ENCODE data around the gene SRP68.

SRP68 gene

GRCh38 chr17:76000016-76000754 is 72.1 kb downstream of the SRP68 start:
- TF ChIP-seq GATA2 (IDR thresholded peaks at IDR 0.05; ENCODE audit: low read depth, low read length): no peak
- TF ChIP-seq GATA3 (IDR thresholded peaks at IDR 0.05; ENCODE audit: low read depth, low read length): no peak

- TF ChIP-seq GATA3 (IDR thresholded peaks at IDR 0.05; ENCODE audit: low read depth, low read length) (no peak), GATA2 (IDR thresholded peaks at IDR 0.05; ENCODE audit: low read depth, low read length) (no peak)
These were observed 74.0 kb downstream of the SRP68 start for GRCh38 chr17:75998327-75998795.

- TF ChIP-seq GATA3 (IDR thresholded peaks at IDR 0.05; ENCODE audit: low read depth, low read length) (no peak), GATA2 (IDR thresholded peaks at IDR 0.05; ENCODE audit: low read depth, low read length) (no peak)
These were observed 75.4 kb downstream of the SRP68 start for GRCh38 chr17:75996665-75997590.

GRCh38 chr17:75995385-75995925 is 76.9 kb downstream of the SRP68 start:
- TF ChIP-seq GATA3 (IDR thresholded peaks at IDR 0.05; ENCODE audit: low read depth, low read length) (no peak), GATA2 (IDR thresholded peaks at IDR 0.05; ENCODE audit: low read depth, low read length) (no peak)

GRCh38 chr17:75994802-75995370 is 77.4 kb downstream of the SRP68 start:
- no peak for TF ChIP-seq GATA3 (IDR thresholded peaks at IDR 0.05; ENCODE audit: low read depth, low read length)
- no peak for TF ChIP-seq GATA2 (IDR thresholded peaks at IDR 0.05; ENCODE audit: low read depth, low read length)

- no peak for TF ChIP-seq GATA2 (IDR thresholded peaks at IDR 0.05; ENCODE audit: low read depth, low read length)
- TF ChIP-seq GATA3 (IDR thresholded peaks at IDR 0.05; ENCODE audit: low read depth, low read length): no peak
These were observed 80.9 kb downstream of the SRP68 start for GRCh38 chr17:75991396-75991795.

Measured in SH-SY5Y (cell line).